T-helper 2 cell (primary cell): ENCODE measurements around the gene MLST8.
A peak's percentile ranks its signal among the peaks of the same experiment; 100 is the strongest.
"Not testable (repeated sequence)": the region's sequence is repeated elsewhere in the genome, so short reads cannot be mapped to it uniquely, and the experiment has no call there.

Source experiments
- DNase-seq, 5 experiments: peaks; one replicate each; pipeline versions ENCODE4 v3.0.0 to v3.0.0-alpha.2; 2012 to 2022

MLST8 gene

GRCh38 chr16:2190659-2191445, 14.4 kb upstream of the MLST8 start:
- no peak for DNase-seq

- DNase-seq: no peak
Observed at GRCh38 chr16:2191446-2191706, 13.9 kb upstream of the MLST8 start.

GRCh38 chr16:2194166-2194834, 11.0 kb upstream of the MLST8 start:
- DNase-seq: no peak

GRCh38 chr16:2194852-2195321, 10.4 kb upstream of the MLST8 start:
- DNase-seq: peak in 3 of 5 experiments; percentile 27 to 68 (median 41)

- no peak for DNase-seq
Observed at GRCh38 chr16:2195322-2196161, 9.7 kb upstream of the MLST8 start.

- peak in 1 of 5 experiments; percentile 31 for DNase-seq
Observed at GRCh38 chr16:2196162-2196980, 8.9 kb upstream of the MLST8 start, which contains the start of gene CASKIN1. Gene CASKIN1, minus strand, starts transcription at chr16:2196605. Its CDS starts 173 bp downstream, at chr16:2196432.

GRCh38 chr16:2196981-2197511, 8.2 kb upstream of the MLST8 start:
- no peak for DNase-seq

- DNase-seq: no peak
Observed at GRCh38 chr16:2197765-2198164, 7.5 kb upstream of the MLST8 start.

GRCh38 chr16:2198283-2198682, 7.0 kb upstream of the MLST8 start:
- no peak for DNase-seq

GRCh38 chr16:2199095-2199494, 6.2 kb upstream of the MLST8 start:
- no peak for DNase-seq

GRCh38 chr16:2199621-2200139, 5.6 kb upstream of the MLST8 start:
- DNase-seq: no peak

- DNase-seq: no peak
Observed at GRCh38 chr16:2200313-2200712, 4.9 kb upstream of the MLST8 start.

GRCh38 chr16:2203119-2203688, 2.0 kb upstream of the MLST8 start:
- not testable (repeated sequence) for DNase-seq

GRCh38 chr16:2204416-2205103, 694 bp upstream of the MLST8 start:
- DNase-seq: no peak

- no peak for DNase-seq
Observed at GRCh38 chr16:2205967-2206313, 686 bp downstream of the MLST8 start.

- DNase-seq: no peak
Observed at GRCh38 chr16:2206420-2206779, 1.1 kb downstream of the MLST8 start.

GRCh38 chr16:2206780-2207433, 1.7 kb downstream of the MLST8 start:
- no peak for DNase-seq

- no peak for DNase-seq
Observed at GRCh38 chr16:2207872-2208271, 2.6 kb downstream of the MLST8 start.

- DNase-seq: no peak
Observed at GRCh38 chr16:2208308-2208707, 3.1 kb downstream of the MLST8 start.

GRCh38 chr16:2208772-2209171, 3.5 kb downstream of the MLST8 start:
- DNase-seq: no peak
